Stimulated activated CD4-positive, alpha-beta T cell treated with anti-CD3 and anti-CD28 coated beads, Interleukin-1b, Interleukin-23, amount 100 ng/mL, for 24 hours (primary cell): ENCODE data around the gene PTPRR.

Source experiments
- DNase-seq, 4 experiments: peaks; one replicate each; pipeline ENCODE4 v3.0.0-alpha.2; 2020; ENCODE audit warnings: low read depth in 4 of 4, low spot score in 1 of 4

Gene PTPRR

DNA sequence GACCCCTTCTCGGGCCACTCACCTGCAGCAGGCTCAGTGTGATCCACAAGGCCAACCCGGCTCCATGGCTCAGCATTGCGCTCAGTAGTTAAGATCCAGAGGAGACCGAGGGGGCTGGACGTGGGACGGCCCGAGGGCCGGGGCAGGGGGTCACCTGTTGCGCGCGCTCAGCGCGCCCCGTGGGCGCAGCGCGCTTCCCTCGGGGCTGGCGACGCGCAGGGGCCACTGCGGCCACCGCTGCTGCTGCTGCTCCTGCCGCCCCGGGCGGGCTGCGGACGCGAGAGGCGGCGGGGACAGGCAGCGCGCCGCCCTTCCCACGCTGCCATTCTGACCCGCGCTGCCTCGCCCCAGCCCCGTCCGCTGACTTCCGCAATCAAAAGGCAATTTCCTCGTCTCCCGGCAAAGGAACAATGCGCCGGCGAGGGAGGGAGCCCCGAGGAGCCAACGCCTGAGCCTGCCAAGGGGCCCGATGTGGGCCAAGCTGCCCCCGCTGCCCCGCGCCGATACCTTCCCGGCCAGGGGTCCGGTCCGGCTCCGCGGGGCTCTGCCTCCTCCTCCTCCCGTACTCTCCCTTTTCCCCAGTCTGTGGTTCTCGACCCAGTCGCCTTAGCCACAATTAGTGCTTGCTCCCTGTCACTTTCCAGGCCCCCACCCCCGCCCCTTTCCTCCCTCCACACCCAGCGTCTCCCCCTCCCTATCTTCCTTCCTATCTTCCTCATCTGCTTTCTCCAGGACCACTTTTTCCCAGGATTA lies 310.6 kb downstream of the PTPRR start:
- DNase-seq, result no peak

DNA sequence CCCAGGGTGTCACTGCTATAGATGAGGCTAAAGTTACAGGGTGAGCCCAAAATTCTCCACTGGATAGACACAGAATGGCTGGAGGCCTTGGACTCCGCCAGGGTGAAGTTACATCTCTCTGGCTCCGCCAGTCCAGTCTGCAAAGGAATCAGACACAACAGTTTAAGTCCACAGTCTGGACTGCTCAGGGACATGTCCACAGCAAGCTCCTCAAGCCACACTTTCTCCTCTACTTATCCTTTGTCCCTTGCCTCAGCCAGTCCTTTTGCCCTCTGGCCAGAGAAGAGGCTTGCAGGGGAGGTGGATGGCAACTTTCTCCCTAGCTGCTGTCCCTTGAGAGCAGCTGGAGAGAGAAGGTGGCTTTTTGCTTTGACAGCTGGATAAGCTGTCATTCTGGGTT lies 311.3 kb downstream of the PTPRR start:
- DNase-seq, result no peak

DNA sequence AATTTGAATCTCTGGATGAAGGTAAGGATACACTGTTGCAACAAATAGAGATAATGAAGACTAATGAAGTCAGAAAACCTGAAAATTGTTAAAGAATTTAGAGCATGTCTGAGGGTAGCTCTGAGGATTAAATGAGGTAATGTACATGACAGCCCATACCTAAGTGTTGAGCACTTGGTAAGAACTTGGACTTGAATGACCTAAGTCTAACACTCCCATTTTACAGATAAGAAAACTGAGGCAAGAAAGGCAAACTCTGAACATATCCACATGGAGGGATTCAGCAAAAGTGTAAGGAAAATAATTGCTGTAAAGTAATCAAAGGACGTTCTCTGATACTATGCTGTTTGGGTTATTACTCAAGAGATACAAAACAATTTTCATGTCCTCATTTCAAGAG lies 312.4 kb downstream of the PTPRR start:
- no peak for DNase-seq

DNA sequence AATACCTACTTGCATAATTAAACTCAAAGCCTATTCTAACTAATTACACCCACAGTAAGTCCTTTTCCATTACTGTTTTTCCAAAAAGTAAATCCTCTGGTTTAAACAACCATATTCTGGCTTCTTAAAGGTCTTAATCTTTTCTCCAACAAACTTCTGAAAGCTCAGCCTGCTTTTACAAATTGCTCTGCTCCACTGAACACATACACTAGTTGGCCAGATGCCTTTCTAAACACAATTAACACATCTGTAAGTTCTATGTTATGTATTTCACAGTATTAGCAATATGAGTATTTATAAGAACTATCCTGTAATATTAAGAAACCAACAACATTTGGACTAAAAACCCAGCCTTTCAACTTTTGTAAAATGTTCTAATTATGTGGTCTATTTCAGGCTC lies 313.4 kb downstream of the PTPRR start:
- DNase-seq, result no peak

DNA sequence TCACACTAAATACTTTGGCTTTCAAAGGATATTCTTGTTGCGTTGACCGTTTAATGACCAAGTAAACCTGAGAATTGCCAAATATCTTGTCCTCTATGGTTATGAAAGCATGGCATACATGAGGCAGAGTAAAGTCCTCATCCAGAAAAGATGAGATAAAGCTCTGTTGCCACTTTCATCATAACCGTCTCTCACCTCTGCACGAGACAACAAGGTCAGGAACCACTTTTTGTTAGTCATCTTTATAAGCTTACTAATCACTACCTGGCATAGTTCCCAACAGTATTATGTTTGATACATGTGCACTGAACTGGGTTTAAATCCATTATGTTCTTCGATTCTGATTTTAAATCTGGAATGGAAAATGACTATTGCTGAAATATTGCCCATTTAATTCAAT lies 314.6 kb downstream of the PTPRR start:
- no peak for DNase-seq

DNA sequence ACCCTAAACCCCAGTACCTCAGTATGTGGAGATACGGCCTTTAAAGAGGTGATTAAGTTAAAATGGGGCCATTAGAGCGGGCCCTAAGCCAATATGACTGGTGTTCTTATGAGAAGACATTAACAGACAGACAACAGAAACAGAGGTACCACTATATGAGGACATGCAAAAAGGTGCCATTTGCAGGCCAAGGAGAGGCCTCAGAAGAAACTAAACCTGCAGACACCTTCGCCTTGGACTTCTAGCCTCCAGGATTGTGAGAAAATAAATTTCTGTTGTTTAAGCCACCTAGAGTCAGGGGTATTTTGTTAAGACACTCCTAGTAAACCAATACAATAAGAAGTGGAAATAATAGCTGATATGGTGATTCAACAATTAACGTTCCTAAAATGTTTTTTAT lies 315.9 kb downstream of the PTPRR start:
- no peak for DNase-seq

DNA sequence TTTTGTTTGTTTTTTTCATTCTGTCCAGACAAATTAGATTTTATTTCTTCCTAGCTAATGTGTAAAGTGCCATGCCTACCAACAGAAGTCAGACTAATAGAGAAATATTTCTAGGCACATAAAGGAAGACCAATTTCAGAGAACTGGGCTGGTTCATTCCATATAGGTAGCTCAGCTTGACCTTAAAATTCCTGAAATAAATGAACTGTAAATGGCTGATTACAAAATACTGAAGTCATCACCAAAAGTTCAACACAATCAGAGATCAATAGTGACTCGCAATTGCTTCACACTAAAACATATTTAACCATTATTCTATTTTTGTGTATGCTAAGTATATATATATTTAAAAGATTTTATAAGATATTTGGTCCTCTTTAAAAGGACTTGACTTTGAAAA lies 317.5 kb downstream of the PTPRR start:
- no peak for DNase-seq

DNA sequence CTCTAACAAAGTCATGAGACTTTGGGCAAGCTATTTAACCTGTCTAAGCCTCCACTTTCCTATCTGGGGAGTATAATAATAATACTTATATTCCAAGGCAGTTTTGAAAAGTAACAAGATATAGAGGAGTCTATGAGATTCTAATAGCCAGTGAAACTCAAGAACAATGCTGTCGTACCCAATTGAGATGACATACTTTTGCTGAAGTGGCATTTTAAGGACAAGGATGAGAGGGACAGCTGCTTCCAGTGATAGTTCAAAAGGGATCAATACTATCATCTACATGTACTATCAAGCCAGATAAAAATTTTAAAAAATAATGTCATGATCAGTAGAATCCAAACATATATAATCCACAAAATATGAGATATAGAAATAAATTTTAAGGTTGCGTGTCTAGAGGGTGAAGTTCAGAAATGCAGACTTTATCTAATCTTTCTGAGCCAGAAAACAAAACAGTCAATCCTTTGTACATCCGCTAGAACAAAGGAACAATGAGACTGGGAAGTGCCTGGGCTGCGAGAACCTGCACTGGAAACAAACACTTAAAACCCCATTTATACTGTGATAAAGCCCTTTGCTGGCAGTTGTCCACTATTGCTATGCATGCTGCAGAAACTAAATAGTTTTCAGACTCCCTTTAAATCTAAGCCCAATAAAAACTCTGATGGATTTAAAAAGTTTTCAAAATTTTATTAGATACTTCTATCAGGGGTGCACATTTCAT lies 321.9 kb downstream of the PTPRR start:
- DNase-seq, result no peak

DNA sequence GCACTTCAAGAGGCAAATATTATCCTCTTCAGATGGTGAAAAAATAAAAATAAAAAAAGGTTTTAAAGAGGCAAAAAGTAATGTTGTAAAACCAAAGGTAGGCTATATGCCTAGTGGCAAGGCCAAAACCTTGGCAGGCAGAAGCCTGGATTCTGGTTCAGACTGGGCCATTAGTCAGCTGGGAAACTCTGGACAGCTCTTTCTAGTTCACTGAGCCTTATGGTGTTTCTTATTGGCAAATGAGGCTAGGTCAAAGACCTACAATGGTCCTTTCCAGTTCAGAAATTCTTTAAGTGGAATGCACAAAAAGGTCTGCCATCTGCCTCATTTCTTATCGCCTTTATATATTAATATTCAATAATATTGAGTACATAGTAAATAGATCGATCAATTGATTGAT lies 327.9 kb downstream of the PTPRR start:
- no peak for DNase-seq

DNA sequence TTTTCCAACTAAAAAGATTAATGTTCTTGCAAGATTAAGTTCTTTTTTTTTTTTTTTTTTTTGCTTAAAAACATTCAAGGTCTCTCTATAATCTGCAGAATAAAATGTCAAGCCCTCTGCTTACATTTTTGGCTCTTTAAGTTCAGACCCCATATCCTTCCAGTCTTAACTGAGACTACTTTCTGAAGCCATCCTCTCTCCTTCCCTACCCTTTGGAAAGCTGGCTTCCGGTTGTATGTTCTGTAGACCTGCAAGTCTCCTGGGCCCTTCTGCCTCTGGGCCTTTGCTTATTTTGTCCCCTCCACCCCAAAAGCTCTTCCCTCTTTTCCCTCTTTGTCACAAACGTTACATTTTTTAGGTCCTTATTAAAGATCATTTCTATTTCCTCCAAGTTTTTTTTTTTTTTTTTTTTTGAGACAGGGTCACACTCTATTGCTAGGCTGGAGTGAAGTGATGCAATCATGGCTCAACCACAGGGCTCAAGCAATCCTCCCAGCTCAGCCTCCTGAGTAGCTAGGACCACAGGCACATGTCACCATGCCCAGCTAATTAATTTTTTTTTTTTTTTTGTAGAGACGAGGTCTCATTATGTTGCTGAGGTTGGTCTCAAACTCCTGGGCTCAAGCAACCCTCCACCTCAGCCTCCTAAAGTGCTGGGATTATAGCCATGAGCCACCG lies 329.9 kb downstream of the PTPRR start:
- no peak for DNase-seq

DNA sequence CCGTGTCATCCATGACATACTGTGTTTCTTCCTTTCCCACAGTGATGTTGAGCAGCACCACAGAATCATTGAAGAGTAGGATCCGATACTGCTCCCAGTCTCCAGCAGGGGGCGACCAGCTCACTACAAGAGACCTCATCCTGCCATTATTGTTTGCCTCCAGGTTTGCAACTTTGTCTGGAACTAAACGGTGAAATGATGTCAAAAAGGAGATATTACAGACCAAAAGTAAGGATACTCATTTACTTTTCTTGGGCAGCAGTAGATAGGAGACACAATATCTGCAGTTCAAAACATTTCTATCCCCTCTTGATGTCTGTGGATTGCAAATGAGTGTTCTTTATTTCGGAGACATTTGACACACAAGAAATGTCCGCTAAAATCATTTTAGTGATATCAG lies 330.5 kb downstream of the PTPRR start:
- peak; percentile 1 to 41 (median 25) for DNase-seq
